ENCODE results near the gene MAPT.

The MAPT gene

GRCh38 chr17:45846646-45847045 lies 47.7 kb upstream of the MAPT start (continued):
- TF ChIP-seq CSDC2 (CRISPR knock-in tag; IDR thresholded peaks at IDR 0.05) (no peak), OSR1 (CRISPR knock-in tag; IDR thresholded peaks at IDR 0.05) (no peak), SNAI2 (CRISPR knock-in tag; IDR thresholded peaks at IDR 0.05) (no peak), RARB (CRISPR knock-in tag; IDR thresholded peaks at IDR 0.05) (no peak), ARNTL (CRISPR knock-in tag; IDR thresholded peaks at IDR 0.05; ENCODE audit: borderline replicate concordance, low read depth) (no peak)

- ATAC-seq: no peak
- TF ChIP-seq RARB (CRISPR knock-in tag; IDR thresholded peaks at IDR 0.05) (no peak), CSDC2 (CRISPR knock-in tag; IDR thresholded peaks at IDR 0.05) (no peak), ZNF565 (CRISPR knock-in tag; conservative IDR thresholded peaks at IDR 0.05; ENCODE audit: low read depth) (no peak), ISL1 (CRISPR knock-in tag; IDR thresholded peaks at IDR 0.05) (no peak), TCF4 (CRISPR knock-in tag; IDR thresholded peaks at IDR 0.05; ENCODE audit: borderline replicate concordance) (no peak), BACH2 (CRISPR knock-in tag; IDR thresholded peaks at IDR 0.05; ENCODE audit: borderline replicate concordance) (no peak), CSRNP3 (CRISPR knock-in tag; IDR thresholded peaks at IDR 0.05) (no peak), ZFP30 (CRISPR knock-in tag; IDR thresholded peaks at IDR 0.05) (no peak), ZNF8 (CRISPR knock-in tag; IDR thresholded peaks at IDR 0.05) (no peak), TOX (CRISPR knock-in tag; IDR thresholded peaks at IDR 0.05; ENCODE audit: borderline replicate concordance) (no peak), ZC3H10 (CRISPR knock-in tag; IDR thresholded peaks at IDR 0.05) (no peak), ARNTL (CRISPR knock-in tag; IDR thresholded peaks at IDR 0.05; ENCODE audit: borderline replicate concordance, low read depth) (no peak), SNAI2 (CRISPR knock-in tag; IDR thresholded peaks at IDR 0.05) (no peak), ESRRG (CRISPR knock-in tag; IDR thresholded peaks at IDR 0.05) (no peak), OSR1 (CRISPR knock-in tag; IDR thresholded peaks at IDR 0.05) (no peak), PPARA (CRISPR knock-in tag; IDR thresholded peaks at IDR 0.05; ENCODE audit: borderline replicate concordance) (no peak)
- TF ChIP-seq, protein P1, sequence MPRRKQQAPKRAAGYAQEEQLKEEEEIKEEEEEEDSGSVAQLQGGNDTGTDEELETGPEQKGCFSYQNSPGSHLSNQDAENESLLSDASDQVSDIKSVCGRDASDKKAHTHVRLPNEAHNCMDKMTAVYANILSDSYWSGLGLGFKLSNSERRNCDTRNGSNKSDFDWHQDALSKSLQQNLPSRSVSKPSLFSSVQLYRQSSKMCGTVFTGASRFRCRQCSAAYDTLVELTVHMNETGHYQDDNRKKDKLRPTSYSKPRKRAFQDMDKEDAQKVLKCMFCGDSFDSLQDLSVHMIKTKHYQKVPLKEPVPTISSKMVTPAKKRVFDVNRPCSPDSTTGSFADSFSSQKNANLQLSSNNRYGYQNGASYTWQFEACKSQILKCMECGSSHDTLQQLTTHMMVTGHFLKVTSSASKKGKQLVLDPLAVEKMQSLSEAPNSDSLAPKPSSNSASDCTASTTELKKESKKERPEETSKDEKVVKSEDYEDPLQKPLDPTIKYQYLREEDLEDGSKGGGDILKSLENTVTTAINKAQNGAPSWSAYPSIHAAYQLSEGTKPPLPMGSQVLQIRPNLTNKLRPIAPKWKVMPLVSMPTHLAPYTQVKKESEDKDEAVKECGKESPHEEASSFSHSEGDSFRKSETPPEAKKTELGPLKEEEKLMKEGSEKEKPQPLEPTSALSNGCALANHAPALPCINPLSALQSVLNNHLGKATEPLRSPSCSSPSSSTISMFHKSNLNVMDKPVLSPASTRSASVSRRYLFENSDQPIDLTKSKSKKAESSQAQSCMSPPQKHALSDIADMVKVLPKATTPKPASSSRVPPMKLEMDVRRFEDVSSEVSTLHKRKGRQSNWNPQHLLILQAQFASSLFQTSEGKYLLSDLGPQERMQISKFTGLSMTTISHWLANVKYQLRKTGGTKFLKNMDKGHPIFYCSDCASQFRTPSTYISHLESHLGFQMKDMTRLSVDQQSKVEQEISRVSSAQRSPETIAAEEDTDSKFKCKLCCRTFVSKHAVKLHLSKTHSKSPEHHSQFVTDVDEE (CRISPR knock-in tag; IDR thresholded peaks at IDR 0.05): no peak
Observed at GRCh38 chr17:45847101-45847500, 47.3 kb upstream of the MAPT start.

- TF ChIP-seq, protein P2, sequence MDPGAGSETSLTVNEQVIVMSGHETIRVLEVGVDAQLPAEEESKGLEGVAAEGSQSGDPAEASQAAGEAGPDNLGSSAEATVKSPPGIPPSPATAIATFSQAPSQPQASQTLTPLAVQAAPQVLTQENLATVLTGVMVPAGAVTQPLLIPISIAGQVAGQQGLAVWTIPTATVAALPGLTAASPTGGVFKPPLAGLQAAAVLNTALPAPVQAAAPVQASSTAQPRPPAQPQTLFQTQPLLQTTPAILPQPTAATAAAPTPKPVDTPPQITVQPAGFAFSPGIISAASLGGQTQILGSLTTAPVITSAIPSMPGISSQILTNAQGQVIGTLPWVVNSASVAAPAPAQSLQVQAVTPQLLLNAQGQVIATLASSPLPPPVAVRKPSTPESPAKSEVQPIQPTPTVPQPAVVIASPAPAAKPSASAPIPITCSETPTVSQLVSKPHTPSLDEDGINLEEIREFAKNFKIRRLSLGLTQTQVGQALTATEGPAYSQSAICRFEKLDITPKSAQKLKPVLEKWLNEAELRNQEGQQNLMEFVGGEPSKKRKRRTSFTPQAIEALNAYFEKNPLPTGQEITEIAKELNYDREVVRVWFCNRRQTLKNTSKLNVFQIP (CRISPR knock-in tag; IDR thresholded peaks at IDR 0.05; ENCODE audit: borderline replicate concordance, low read depth): no peak
- TF ChIP-seq ZC3H10 (CRISPR knock-in tag; IDR thresholded peaks at IDR 0.05) (no peak), CSRNP3 (CRISPR knock-in tag; IDR thresholded peaks at IDR 0.05) (no peak), ZNF70 (CRISPR knock-in tag; IDR thresholded peaks at IDR 0.05) (no peak), OSR1 (CRISPR knock-in tag; IDR thresholded peaks at IDR 0.05) (no peak), TOX (CRISPR knock-in tag; IDR thresholded peaks at IDR 0.05; ENCODE audit: borderline replicate concordance) (no peak), ESRRG (CRISPR knock-in tag; IDR thresholded peaks at IDR 0.05) (no peak), TCF4 (CRISPR knock-in tag; IDR thresholded peaks at IDR 0.05; ENCODE audit: borderline replicate concordance) (no peak), ZFP30 (CRISPR knock-in tag; IDR thresholded peaks at IDR 0.05) (no peak), BACH2 (CRISPR knock-in tag; IDR thresholded peaks at IDR 0.05; ENCODE audit: borderline replicate concordance) (no peak), CSDC2 (CRISPR knock-in tag; IDR thresholded peaks at IDR 0.05) (no peak), GLIS3 (CRISPR knock-in tag; IDR thresholded peaks at IDR 0.05) (no peak), PPARA (CRISPR knock-in tag; IDR thresholded peaks at IDR 0.05; ENCODE audit: borderline replicate concordance) (no peak), ZNF8 (CRISPR knock-in tag; IDR thresholded peaks at IDR 0.05) (no peak), SNAI2 (CRISPR knock-in tag; IDR thresholded peaks at IDR 0.05) (no peak)
- TF ChIP-seq, protein P3, sequence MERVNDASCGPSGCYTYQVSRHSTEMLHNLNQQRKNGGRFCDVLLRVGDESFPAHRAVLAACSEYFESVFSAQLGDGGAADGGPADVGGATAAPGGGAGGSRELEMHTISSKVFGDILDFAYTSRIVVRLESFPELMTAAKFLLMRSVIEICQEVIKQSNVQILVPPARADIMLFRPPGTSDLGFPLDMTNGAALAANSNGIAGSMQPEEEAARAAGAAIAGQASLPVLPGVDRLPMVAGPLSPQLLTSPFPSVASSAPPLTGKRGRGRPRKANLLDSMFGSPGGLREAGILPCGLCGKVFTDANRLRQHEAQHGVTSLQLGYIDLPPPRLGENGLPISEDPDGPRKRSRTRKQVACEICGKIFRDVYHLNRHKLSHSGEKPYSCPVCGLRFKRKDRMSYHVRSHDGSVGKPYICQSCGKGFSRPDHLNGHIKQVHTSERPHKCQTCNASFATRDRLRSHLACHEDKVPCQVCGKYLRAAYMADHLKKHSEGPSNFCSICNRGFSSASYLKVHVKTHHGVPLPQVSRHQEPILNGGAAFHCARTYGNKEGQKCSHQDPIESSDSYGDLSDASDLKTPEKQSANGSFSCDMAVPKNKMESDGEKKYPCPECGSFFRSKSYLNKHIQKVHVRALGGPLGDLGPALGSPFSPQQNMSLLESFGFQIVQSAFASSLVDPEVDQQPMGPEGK (CRISPR knock-in tag; IDR thresholded peaks at IDR 0.05; ENCODE audit: borderline replicate concordance): no peak
- TF ChIP-seq, protein P1 (CRISPR knock-in tag; IDR thresholded peaks at IDR 0.05): no peak
- TF ChIP-seq, protein P4, sequence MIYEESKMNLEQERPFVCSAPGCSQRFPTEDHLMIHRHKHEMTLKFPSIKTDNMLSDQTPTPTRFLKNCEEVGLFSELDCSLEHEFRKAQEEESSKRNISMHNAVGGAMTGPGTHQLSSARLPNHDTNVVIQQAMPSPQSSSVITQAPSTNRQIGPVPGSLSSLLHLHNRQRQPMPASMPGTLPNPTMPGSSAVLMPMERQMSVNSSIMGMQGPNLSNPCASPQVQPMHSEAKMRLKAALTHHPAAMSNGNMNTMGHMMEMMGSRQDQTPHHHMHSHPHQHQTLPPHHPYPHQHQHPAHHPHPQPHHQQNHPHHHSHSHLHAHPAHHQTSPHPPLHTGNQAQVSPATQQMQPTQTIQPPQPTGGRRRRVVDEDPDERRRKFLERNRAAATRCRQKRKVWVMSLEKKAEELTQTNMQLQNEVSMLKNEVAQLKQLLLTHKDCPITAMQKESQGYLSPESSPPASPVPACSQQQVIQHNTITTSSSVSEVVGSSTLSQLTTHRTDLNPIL (CRISPR knock-in tag; IDR thresholded peaks at IDR 0.05; ENCODE audit: low read depth): no peak
- no peak for ATAC-seq
Observed at GRCh38 chr17:45847747-45848146, 46.6 kb upstream of the MAPT start.

Data from SK-N-SH treated with all-trans-retinoic acid at 6 μM for 48 hours (cell line).